ENCODE data around the gene DUT. TPM values are rescaled to one million over a fixed set of nuclear protein-coding genes. Genes with fewer than 3 reads are reported as not detected.

The DUT gene
- total RNA-seq, 1 experiment from 2014 or later, result 130 TPM

DNA sequence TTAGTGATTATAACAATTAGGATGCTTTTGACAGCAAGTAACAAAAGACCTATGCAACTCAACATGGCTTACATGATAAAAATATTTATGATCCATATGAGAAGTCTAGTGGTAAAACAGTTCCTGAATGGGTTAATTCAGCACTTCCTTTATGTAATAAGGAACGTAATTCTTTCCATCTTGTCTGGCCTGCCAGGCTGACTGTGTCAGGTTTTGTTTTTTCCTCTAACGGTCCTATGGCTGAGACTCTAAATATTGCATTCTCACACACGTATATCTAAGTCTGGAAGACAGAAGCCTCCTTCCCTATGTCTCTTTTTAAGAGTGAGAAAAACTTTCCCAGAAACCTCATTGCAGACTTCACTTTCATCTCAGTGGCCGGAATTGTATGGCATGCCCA is 50.6 kb downstream of the DUT start:
- Histone ChIP-seq H2AFZ (ENCODE audit: low read depth, low read length, poor library complexity, severe bottlenecking) (no peak overlapping the region), H3K27ac (ENCODE audit: low read depth, low read length) (no peak overlapping the region), H3K4me3 (replicated peaks in 1 of 2; ENCODE audit: low read depth in 1 of 2, low read length in 2 of 2) (no peak overlapping the region), H3K4me2 (ENCODE audit: low read length) (no peak overlapping the region), H3K4me1 (ENCODE audit: control insufficient read depth in 1 of 2, insufficient read depth in 2 of 2, low read length in 2 of 2) (peaks cover 3 to 11% of the 10 kb centered on the region in 2 experiments; a peak in 3 of 4 replicates), H3K36me3 (ENCODE audit: control insufficient read depth in 1 of 2, insufficient read depth in 2 of 2, low read length in 2 of 2) (no peaks in the 10 kb centered on the region), H3K9ac (ENCODE audit: low read length) (no peak overlapping the region), H3K27me3 (ENCODE audit: insufficient read depth, low read length) (no peaks in the 10 kb centered on the region), H3K9me3 (ENCODE audit: control insufficient read depth in 1 of 2, insufficient read depth in 1 of 2, low read depth in 1 of 2, low read length in 2 of 2) (no peaks in the 10 kb centered on the region), H3K9me2 (ENCODE audit: insufficient read depth) (no peaks in the 10 kb centered on the region), H3K79me2 (ENCODE audit: insufficient read depth, low read length) (no peaks in the 10 kb centered on the region), H4K20me1 (ENCODE audit: insufficient read depth) (no peaks in the 10 kb centered on the region)
- CTCF ChIA-PET, result no interaction called here
- no TSS peak for BruUV-seq (replicated peaks)
- intact Hi-C loops (cut with micrococcal nuclease), result no loop called here
- ATAC-seq (no peak), DNase-seq (ENCODE audit: low read depth, low spot score) (no peak)
- POLR2A ChIA-PET, result no interaction called here
- RAD21 ChIA-PET (ENCODE audit: low non-redundant PET in 1 of 2, low total read pairs in 2 of 2, uncharacterized antibody in 2 of 2, unreplicated experiment in 2 of 2), result no interaction called here
- no peak for TF ChIP-seq TCF7L2 (IDR thresholded peaks at IDR 0.05; ENCODE audit: borderline replicate concordance, extremely low read depth, insufficient read depth, insufficient read length)
- no peak for TF ChIP-seq SP1 (IDR thresholded peaks at IDR 0.05; ENCODE audit: low read depth)
- no peak for TF ChIP-seq POLR2A (IDR thresholded peaks at IDR 0.05; ENCODE audit: borderline replicate concordance, extremely low read depth, insufficient read depth, insufficient read length)
- no peak for TF ChIP-seq CEBPB (IDR thresholded peaks at IDR 0.05; ENCODE audit: low read depth)
- TF ChIP-seq POLR2AphosphoS5 (IDR thresholded peaks at IDR 0.05; ENCODE audit: low read depth, low read length), result no peak
- TF ChIP-seq EZH2 (IDR thresholded peaks at IDR 0.05), result no peak
- TF ChIP-seq EGR1 (IDR thresholded peaks at IDR 0.05; ENCODE audit: low read depth), result no peak
- no peak for TF ChIP-seq RAD21 (IDR thresholded peaks at IDR 0.05; ENCODE audit: low read depth)
- TF ChIP-seq, protein P1, sequence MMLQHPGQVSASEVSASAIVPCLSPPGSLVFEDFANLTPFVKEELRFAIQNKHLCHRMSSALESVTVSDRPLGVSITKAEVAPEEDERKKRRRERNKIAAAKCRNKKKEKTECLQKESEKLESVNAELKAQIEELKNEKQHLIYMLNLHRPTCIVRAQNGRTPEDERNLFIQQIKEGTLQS (IDR thresholded peaks at IDR 0.05), result no peak
- no peak for TF ChIP-seq FOSL1 (IDR thresholded peaks at IDR 0.05; ENCODE audit: low read depth)
- TF ChIP-seq, protein P2, sequence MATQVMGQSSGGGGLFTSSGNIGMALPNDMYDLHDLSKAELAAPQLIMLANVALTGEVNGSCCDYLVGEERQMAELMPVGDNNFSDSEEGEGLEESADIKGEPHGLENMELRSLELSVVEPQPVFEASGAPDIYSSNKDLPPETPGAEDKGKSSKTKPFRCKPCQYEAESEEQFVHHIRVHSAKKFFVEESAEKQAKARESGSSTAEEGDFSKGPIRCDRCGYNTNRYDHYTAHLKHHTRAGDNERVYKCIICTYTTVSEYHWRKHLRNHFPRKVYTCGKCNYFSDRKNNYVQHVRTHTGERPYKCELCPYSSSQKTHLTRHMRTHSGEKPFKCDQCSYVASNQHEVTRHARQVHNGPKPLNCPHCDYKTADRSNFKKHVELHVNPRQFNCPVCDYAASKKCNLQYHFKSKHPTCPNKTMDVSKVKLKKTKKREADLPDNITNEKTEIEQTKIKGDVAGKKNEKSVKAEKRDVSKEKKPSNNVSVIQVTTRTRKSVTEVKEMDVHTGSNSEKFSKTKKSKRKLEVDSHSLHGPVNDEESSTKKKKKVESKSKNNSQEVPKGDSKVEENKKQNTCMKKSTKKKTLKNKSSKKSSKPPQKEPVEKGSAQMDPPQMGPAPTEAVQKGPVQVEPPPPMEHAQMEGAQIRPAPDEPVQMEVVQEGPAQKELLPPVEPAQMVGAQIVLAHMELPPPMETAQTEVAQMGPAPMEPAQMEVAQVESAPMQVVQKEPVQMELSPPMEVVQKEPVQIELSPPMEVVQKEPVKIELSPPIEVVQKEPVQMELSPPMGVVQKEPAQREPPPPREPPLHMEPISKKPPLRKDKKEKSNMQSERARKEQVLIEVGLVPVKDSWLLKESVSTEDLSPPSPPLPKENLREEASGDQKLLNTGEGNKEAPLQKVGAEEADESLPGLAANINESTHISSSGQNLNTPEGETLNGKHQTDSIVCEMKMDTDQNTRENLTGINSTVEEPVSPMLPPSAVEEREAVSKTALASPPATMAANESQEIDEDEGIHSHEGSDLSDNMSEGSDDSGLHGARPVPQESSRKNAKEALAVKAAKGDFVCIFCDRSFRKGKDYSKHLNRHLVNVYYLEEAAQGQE (IDR thresholded peaks at IDR 0.05; ENCODE audit: low read depth), result no peak
- no peak for TF ChIP-seq YY1 (IDR thresholded peaks at IDR 0.05; ENCODE audit: extremely low read depth, insufficient replicate concordance, low read depth, low read length)
- TF ChIP-seq CTCF (IDR thresholded peaks at IDR 0.05 in 2 of 3, conservative IDR thresholded peaks at IDR 0.05 in 1 of 3; ENCODE audit: borderline replicate concordance in 1 of 3, insufficient read depth in 1 of 3, low read depth in 2 of 3, low read length in 2 of 3), result no peak
- no peak for TF ChIP-seq ZFX (IDR thresholded peaks at IDR 0.05)
- TF ChIP-seq SIN3A (IDR thresholded peaks at IDR 0.05; ENCODE audit: low read depth), result no peak
